Heart right ventricle (tissue), 16 donors: ENCODE data around the gene DNAH17. TPM values are rescaled to one million over a fixed set of nuclear protein-coding genes. Genes with fewer than 3 reads are reported as not detected.

Experiments used
- ATAC-seq, 8 donors: fragments of 200-7000 bp; cut with Tn5 transposase; one replicate each; pipeline ENCODE4 v1.9.1; 2020; ENCODE audit warnings: mild to moderate bottlenecking in 8 of 8, moderate library complexity in 8 of 8, moderate number of reproducible peaks in 1 of 8
- DNase-seq, 2 donors: peaks; one replicate each; pipeline ENCODE4 v3.0.0-alpha.2; 2020
- H3K27ac ChIP-seq, 10 donors: fragments of 200-600 bp; sonication (generic) in 2 of 10; one replicate each; pipeline versions ENCODE4 v1.5.0 to v1.8.0; 2020 to 2022; ENCODE audit warnings: mild to moderate bottlenecking in 3 of 10
- H3K27me3 ChIP-seq, 7 donors: fragments of 200-600 bp; one replicate each; pipeline ENCODE4 v1.8.0; 2021 to 2022; ENCODE audit warnings: mild to moderate bottlenecking in 2 of 7
- H3K36me3 ChIP-seq, 9 donors: fragments of 200-600 bp; sonication (generic) in 1 of 9; one replicate each; pipeline versions ENCODE4 v1.5.0 to v1.8.0; 2020 to 2022; ENCODE audit warnings: mild to moderate bottlenecking in 2 of 9
- H3K4me1 ChIP-seq, 9 donors: fragments of 200-600 bp; sonication (generic) in 1 of 9; one replicate each; pipeline versions ENCODE4 v1.5.0 to v1.8.0; 2020 to 2022; ENCODE audit warnings: mild to moderate bottlenecking in 4 of 9
- H3K4me3 ChIP-seq, 10 donors: fragments of 200-600 bp; sonication (generic) in 2 of 10; one replicate each; pipeline versions ENCODE4 v1.5.0 to v1.8.0; 2020 to 2022; ENCODE audit warnings: mild to moderate bottlenecking in 7 of 10, moderate library complexity in 2 of 10
- H3K9me3 ChIP-seq, 11 donors: fragments of 200-600 bp in 10 of 11; sonication (generic) in 2 of 11; one replicate each; pipeline versions ENCODE4 v1.5.0 to v1.8.0; 2013 to 2022; ENCODE audit warnings: mild to moderate bottlenecking in 2 of 11, control low read depth in 1 of 11, moderate library complexity in 1 of 11
- WGBS, 2 donors: extraction: QIAGEN DNeasy Blood & Tissue Kit; methylation state at CpG; one replicate each; pipeline ENCODE4 v1.1.7; 2013; ENCODE audit warnings: inconsistent platforms in 1 of 2; 5-methylcytosine and 5-hydroxymethylcytosine counted together
- intact Hi-C, 10 donors: fragments of 100-400 bp; cut with DNase I; formaldehyde crosslinking; loops; one replicate each; pipeline versions ENCODE4 v1.11.1 to v1.14.2; 2022
- polyA plus RNA-seq, 2 donors: library from polyadenylated mRNA; stranded (reverse); fragments of 200-250 nt; gene quantifications; one replicate each; pipeline ENCODE4 v1.2.3, GENCODE V29; 2013
- total RNA-seq, 10 donors: library from RNA; stranded (reverse); fragmentation: NEBNext Ultra II Directional in 3 of 10; extraction: Animal tissue kit (Norgen Biotek cat#: 25700) in 3 of 10; gene quantifications; one replicate each; pipeline versions ENCODE4 v1.2.1 to v1.2.4, GENCODE V29; 2021 to 2023
- TF ChIP-seq, protein P1 (sequence below), 9 donors: fragments of 200-600 bp; sonication (generic) in 2 of 9; IDR thresholded peaks; one replicate each; pipeline versions ENCODE4 v1.5.0 to v1.8.0; 2021 to 2022; ENCODE audit warnings: antibody characterized with exemption in 9 of 9, mild to moderate bottlenecking in 5 of 9, moderate library complexity in 1 of 9
- donor health status: Arrhythmogenic right ventricular cardiomyopathy.
- donor health status: ischemic (EF 13 %, LVEDD 7.1; RV severe dilation, severe dysfunction).
- donor health status: healthy with polysubstance abuse.
- donor health status: DM: no; HTN: yes; CAD: no.
- donor health status: DM: no; HTN: no; CAD: no.
- donor health status: ischemic (EF 25% LVEDD 6.9; RV normal size, moderate dysfunction).
- donor health status: ischemic (EF 25% LVEDD 5.7; RV mildly dilated, moderate dysfunction).
- donor health status: healthy.
- donor health status: DM: yes; HTN: yes; CAD: no.
- donor health status: Ischemic cardiomyopathy.
- donor health status: ischemic (EF 35%, LVEDD 5.7; RV mildly dilated, moderate dysfunction).
- donor health status: nonischemic (EF 11% LVEDD 7.7; RV severe dilation, severe dysfunction).
- donor health status: DM: yes; HTN: yes; CAD: no.
- donor health status: PGD.
- donor health status: ischemic (EF 29% LVEDD 5.4; RV normal size, mild dysfunction).
- donor health status: nonischemic (EF 23%, LVEDD 6.1; RV moderate dilation, normal function).

DNAH17 gene
- total and polyA plus RNA-seq, 12 donors = 0.05 to 0.30 (median 0.09) TPM; not detected in 4

GRCh38 chr17:78605429-78605828, 28.2 kb upstream of the DNAH17 start:
- ATAC-seq (no peak), DNase-seq (no peak)
- Histone ChIP-seq H3K36me3 (no peaks in the 10 kb centered on the region), H3K4me1 (peaks cover 0 to 4% (median under 1%) of the 10 kb centered on the region in 9 donors), H3K27me3 (peaks cover 0 to 19% (median 0%) of the 10 kb centered on the region in 7 donors), H3K27ac (no peak overlapping the region), H3K4me3 (no peak overlapping the region), H3K9me3 (peaks cover 0 to 6% (median 0%) of the 10 kb centered on the region in 11 donors)
- TF ChIP-seq, protein P1, sequence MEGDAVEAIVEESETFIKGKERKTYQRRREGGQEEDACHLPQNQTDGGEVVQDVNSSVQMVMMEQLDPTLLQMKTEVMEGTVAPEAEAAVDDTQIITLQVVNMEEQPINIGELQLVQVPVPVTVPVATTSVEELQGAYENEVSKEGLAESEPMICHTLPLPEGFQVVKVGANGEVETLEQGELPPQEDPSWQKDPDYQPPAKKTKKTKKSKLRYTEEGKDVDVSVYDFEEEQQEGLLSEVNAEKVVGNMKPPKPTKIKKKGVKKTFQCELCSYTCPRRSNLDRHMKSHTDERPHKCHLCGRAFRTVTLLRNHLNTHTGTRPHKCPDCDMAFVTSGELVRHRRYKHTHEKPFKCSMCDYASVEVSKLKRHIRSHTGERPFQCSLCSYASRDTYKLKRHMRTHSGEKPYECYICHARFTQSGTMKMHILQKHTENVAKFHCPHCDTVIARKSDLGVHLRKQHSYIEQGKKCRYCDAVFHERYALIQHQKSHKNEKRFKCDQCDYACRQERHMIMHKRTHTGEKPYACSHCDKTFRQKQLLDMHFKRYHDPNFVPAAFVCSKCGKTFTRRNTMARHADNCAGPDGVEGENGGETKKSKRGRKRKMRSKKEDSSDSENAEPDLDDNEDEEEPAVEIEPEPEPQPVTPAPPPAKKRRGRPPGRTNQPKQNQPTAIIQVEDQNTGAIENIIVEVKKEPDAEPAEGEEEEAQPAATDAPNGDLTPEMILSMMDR (IDR thresholded peaks at IDR 0.05) = no peak
- intact Hi-C loops = loop anchor here in 1 of 10 donors (10.0 kb wide), 1 partner anchor 111 kb away; no protein-coding TSS in a partner anchor
- 81 to 87% methylated on average over 3 of the region's 3 CpGs for WGBS, 2 donors

DNA sequence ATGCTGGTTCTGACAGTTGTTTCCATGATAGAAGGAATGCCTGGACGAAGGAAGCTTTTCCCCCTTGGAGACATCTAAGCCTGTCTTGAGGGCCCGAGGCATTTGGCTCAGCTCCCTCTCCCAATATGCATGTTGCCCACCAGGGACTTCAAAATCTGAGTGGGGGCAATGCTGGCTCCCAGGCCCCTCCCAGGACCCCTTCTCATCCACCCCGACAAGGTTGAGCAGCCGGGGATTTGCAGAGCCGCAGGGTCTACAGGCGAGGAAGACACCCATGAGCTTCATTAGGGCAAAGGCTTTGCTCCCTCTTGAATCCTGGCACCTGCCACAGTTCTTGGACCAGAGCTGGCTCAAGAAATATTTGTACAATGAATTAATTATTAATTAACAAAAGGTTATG, 25.1 kb upstream of the DNAH17 start:
- DNase-seq = no peak
- ATAC-seq = no peak
- Histone ChIP-seq H3K27me3 (peaks cover 0 to 3% (median 0%) of the 10 kb centered on the region in 7 donors), H3K4me3 (no peak overlapping the region), H3K9me3 (no peaks in the 10 kb centered on the region), H3K36me3 (no peaks in the 10 kb centered on the region), H3K27ac (no peak overlapping the region), H3K4me1 (peaks cover 0 to 18% (median 7%) of the 10 kb centered on the region in 9 donors)
- intact Hi-C loops = loop anchor here in 2 of 10 donors (5.0 to 10.0 kb wide), 2 partner anchors 105 to 107 kb away; no protein-coding TSS in a partner anchor
- TF ChIP-seq, protein P1 (IDR thresholded peaks at IDR 0.05) = no peak
- 95 to 97% methylated on average over 6 of the region's 6 CpGs for WGBS, 2 donors

DNA sequence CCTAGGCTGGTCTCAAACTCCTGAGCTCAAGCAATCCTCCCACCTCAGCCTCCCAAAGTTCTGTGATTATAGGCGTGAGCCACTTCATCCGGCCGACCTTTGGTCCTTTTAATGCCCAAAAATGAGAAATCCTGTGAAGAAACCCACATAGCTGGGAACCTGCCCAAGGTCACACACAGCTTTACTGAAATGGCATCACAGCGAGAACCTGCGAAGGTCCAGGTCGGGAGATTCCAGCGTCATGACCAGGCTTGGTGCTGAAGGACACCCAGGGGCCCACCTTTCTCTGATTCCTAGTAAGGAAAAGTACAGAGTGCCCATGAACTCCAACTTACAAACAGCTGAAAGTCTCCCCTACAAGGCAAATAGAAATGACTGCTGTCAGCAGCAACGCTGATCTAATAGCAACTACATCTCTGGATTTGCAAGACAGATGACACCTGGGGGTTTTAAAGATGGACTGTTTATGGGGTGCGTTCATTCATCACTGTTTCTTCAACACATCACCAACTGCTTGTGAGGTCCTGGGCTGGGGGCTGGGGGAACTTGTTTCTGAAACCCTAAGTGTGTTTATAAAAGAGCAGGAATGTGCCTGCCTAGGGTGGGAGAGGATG, 24.5 kb upstream of the DNAH17 start:
- H3K4me1 ChIP-seq = peaks cover 0 to 21% (median 7%) of the 10 kb centered on the region in 9 donors
- TF ChIP-seq, protein P1 (IDR thresholded peaks at IDR 0.05) = no peak
- no peaks in the 10 kb centered on the region for H3K9me3 ChIP-seq
- ATAC-seq = no peak
- 85 to 90% methylated on average over 9 of the region's 9 CpGs for WGBS, 2 donors
- H3K27me3 ChIP-seq = no peaks in the 10 kb centered on the region
- no peak for DNase-seq
- H3K36me3 ChIP-seq = no peaks in the 10 kb centered on the region
- no peak overlapping the region for H3K4me3 ChIP-seq
- intact Hi-C loops = loop anchor here in 2 of 10 donors (5.0 to 10.0 kb wide), 2 partner anchors 104 to 107 kb away; no protein-coding TSS in a partner anchor
- H3K27ac ChIP-seq = no peak overlapping the region

- DNase-seq (peak in 1 of 2 donors; percentile 22), ATAC-seq (peak in 6 of 8 donors; percentile 25 to 71 (median 44))
- Histone ChIP-seq H3K27me3 (no peaks in the 10 kb centered on the region), H3K9me3 (no peaks in the 10 kb centered on the region), H3K4me3 (no peak overlapping the region), H3K4me1 (peaks cover 0 to 27% (median 7%) of the 10 kb centered on the region in 9 donors), H3K27ac (no peak overlapping the region), H3K36me3 (no peaks in the 10 kb centered on the region)
- TF ChIP-seq, protein P1 (IDR thresholded peaks at IDR 0.05) = no peak
- intact Hi-C loops = loop anchor here in 2 of 10 donors (5.0 to 10.0 kb wide), 2 partner anchors 103 to 105 kb away; no protein-coding TSS in a partner anchor
- WGBS, 2 donors = 29 to 41% methylated on average over 10 of the region's 10 CpGs
Observed at GRCh38 chr17:78600181-78600721, 23.1 kb upstream of the DNAH17 start.
